T-helper 17 cell (primary cell): Measurements from ENCODE around the gene PRSS16. TPM values are rescaled to one million over a fixed set of nuclear protein-coding genes. Genes with fewer than 3 reads are reported as not detected.

ENCODE experiments used
- ATAC-seq: fragments of 150-1000 bp; cut with Tn5 transposase; 2 replicates; pipeline ENCODE4 v1.10.0; 2021; ENCODE audit warnings: mild to moderate bottlenecking, moderate library complexity
- DNase-seq, 3 donors: peaks; one replicate each; pipeline versions ENCODE4 v3.0.0 to v3.0.0-alpha.2; 2020 to 2021
- H3K9me3 ChIP-seq: one replicate; pipeline ENCODE4 v1.7.0; 2013; ENCODE audit warnings: low read length, mild to moderate bottlenecking; ENCODE audit not compliant: control insufficient read depth, poor library complexity, severe bottlenecking
- H3K27ac Mint-ChIP-seq: one replicate; pipeline ENCODE4 v1.8.0; 2022; ENCODE audit warnings: mild to moderate bottlenecking, moderate library complexity, mixed read lengths
- H3K27me3 Mint-ChIP-seq: one replicate; pipeline ENCODE4 v1.8.0; 2022; ENCODE audit warnings: mixed read lengths
- H3K36me3 Mint-ChIP-seq: one replicate; pipeline ENCODE4 v1.8.0; 2022; ENCODE audit warnings: low read depth, mixed read lengths
- H3K4me1 Mint-ChIP-seq: one replicate; pipeline ENCODE4 v1.8.0; 2022; ENCODE audit warnings: mild to moderate bottlenecking, mixed read lengths
- H3K4me3 Mint-ChIP-seq: one replicate; pipeline ENCODE4 v1.8.0; 2022; ENCODE audit warnings: mild to moderate bottlenecking, moderate library complexity, mixed read lengths
- total RNA-seq, 4 donors: library from RNA in 2 of 4; stranded (reverse) in 2 of 4; gene quantifications; one replicate each; pipeline ENCODE4 v1.2.3 and lab custom pipeline; 2022 to 2026

PRSS16 gene
- total RNA-seq, 2 donors from 2014 or later = 0.80 to 2.0 TPM

GRCh38 chr6:27281105-27281539, 33.6 kb downstream of the PRSS16 start:
- no peak overlapping the region for H3K4me3 Mint-ChIP-seq
- peaks cover 23% of the 10 kb centered on the region for H3K9me3 ChIP-seq

GRCh38 chr6:27281569-27281968, 34.1 kb downstream of the PRSS16 start:
- no peak for ATAC-seq
- H3K9me3 ChIP-seq = peaks cover 23% of the 10 kb centered on the region
- Mint-ChIP-seq H3K27ac (peak overlapping the region; percentile 94), H3K27me3 (peaks cover 68% of the 10 kb centered on the region), H3K4me1 (no peaks in the 10 kb centered on the region), H3K4me3 (no peak overlapping the region), H3K36me3 (peaks cover 2% of the 10 kb centered on the region)
- DNase-seq = no peak

More at GRCh38 chr6:27281105-27281539, 33.6 kb downstream of the PRSS16 start:
- peak overlapping the region; percentile 59 for H3K27ac Mint-ChIP-seq
- no peak for ATAC-seq
- peaks cover 68% of the 10 kb centered on the region for H3K27me3 Mint-ChIP-seq
- no peak for DNase-seq
- H3K36me3 Mint-ChIP-seq = peaks cover 2% of the 10 kb centered on the region
- no peaks in the 10 kb centered on the region for H3K4me1 Mint-ChIP-seq

- no peak for DNase-seq
- H3K27ac Mint-ChIP-seq = peak overlapping the region; percentile 94
- peaks cover 66% of the 10 kb centered on the region for H3K27me3 Mint-ChIP-seq
- H3K4me3 Mint-ChIP-seq = peak overlapping the region; percentile 55
- H3K9me3 ChIP-seq = peaks cover 23% of the 10 kb centered on the region
- no peaks in the 10 kb centered on the region for H3K4me1 Mint-ChIP-seq
- no peak for ATAC-seq
- H3K36me3 Mint-ChIP-seq = peaks cover 2% of the 10 kb centered on the region
These were observed 35.8 kb downstream of the PRSS16 start for GRCh38 chr6:27283279-27283678.

- H3K9me3 ChIP-seq = peaks cover 34% of the 10 kb centered on the region
- H3K36me3 Mint-ChIP-seq = peaks cover 2% of the 10 kb centered on the region
- peak overlapping the region; percentile 3 for H3K4me3 Mint-ChIP-seq
- peaks cover 67% of the 10 kb centered on the region for H3K27me3 Mint-ChIP-seq
- no peaks in the 10 kb centered on the region for H3K4me1 Mint-ChIP-seq
- H3K27ac Mint-ChIP-seq = no peak overlapping the region
- ATAC-seq = no peak
- DNase-seq = no peak
These were observed 38.6 kb downstream of the PRSS16 start for GRCh38 chr6:27286141-27286540.

- DNase-seq (no peak), ATAC-seq (no peak)
- Mint-ChIP-seq H3K4me3 (peak overlapping the region; percentile 39), H3K36me3 (peaks cover 2% of the 10 kb centered on the region), H3K4me1 (no peaks in the 10 kb centered on the region), H3K27me3 (peaks cover 70% of the 10 kb centered on the region), H3K27ac (peak overlapping the region; percentile 25)
- peaks cover 30% of the 10 kb centered on the region for H3K9me3 ChIP-seq
These were observed 40.2 kb downstream of the PRSS16 start for GRCh38 chr6:27287751-27288135.

GRCh38 chr6:27288136-27289044, 40.9 kb downstream of the PRSS16 start:
- Mint-ChIP-seq H3K36me3 (peaks cover 2% of the 10 kb centered on the region), H3K27me3 (peaks cover 69% of the 10 kb centered on the region), H3K27ac (no peak overlapping the region), H3K4me1 (no peaks in the 10 kb centered on the region), H3K4me3 (no peak overlapping the region)
- no peak for ATAC-seq
- H3K9me3 ChIP-seq = peaks cover 23% of the 10 kb centered on the region
- no peak for DNase-seq

- Mint-ChIP-seq H3K27ac (peak overlapping the region; percentile 78), H3K36me3 (peaks cover 2% of the 10 kb centered on the region), H3K27me3 (peaks cover 68% of the 10 kb centered on the region), H3K4me1 (no peaks in the 10 kb centered on the region), H3K4me3 (no peak overlapping the region)
- peaks cover 19% of the 10 kb centered on the region for H3K9me3 ChIP-seq
- no peak for DNase-seq
- ATAC-seq = no peak
These were observed 42.8 kb downstream of the PRSS16 start for GRCh38 chr6:27290065-27290849.

GRCh38 chr6:27290850-27291208, 43.3 kb downstream of the PRSS16 start:
- Mint-ChIP-seq H3K27ac (peak overlapping the region; percentile 78), H3K36me3 (peaks cover 1% of the 10 kb centered on the region), H3K4me1 (no peaks in the 10 kb centered on the region), H3K27me3 (peaks cover 68% of the 10 kb centered on the region), H3K4me3 (no peak overlapping the region)
- no peak for ATAC-seq
- peaks cover 24% of the 10 kb centered on the region for H3K9me3 ChIP-seq
- no peak for DNase-seq

GRCh38 chr6:27293436-27294098, 46.1 kb downstream of the PRSS16 start:
- Mint-ChIP-seq H3K4me3 (peak overlapping the region; percentile 8), H3K4me1 (no peaks in the 10 kb centered on the region), H3K27me3 (peaks cover 60% of the 10 kb centered on the region), H3K36me3 (peaks cover 2% of the 10 kb centered on the region), H3K27ac (peak overlapping the region; percentile 32)
- DNase-seq (no peak), ATAC-seq (no peak)
- peaks cover 29% of the 10 kb centered on the region for H3K9me3 ChIP-seq

- peaks cover 2% of the 10 kb centered on the region for H3K36me3 Mint-ChIP-seq
- H3K4me3 Mint-ChIP-seq = no peak overlapping the region
- H3K27ac Mint-ChIP-seq = peak overlapping the region; percentile 32
These were observed 46.9 kb downstream of the PRSS16 start for GRCh38 chr6:27294409-27294808.

GRCh38 chr6:27295301-27296079, 48.0 kb downstream of the PRSS16 start:
- H3K9me3 ChIP-seq = peaks cover 19% of the 10 kb centered on the region
- peak overlapping the region; percentile 27 for H3K27ac Mint-ChIP-seq
- DNase-seq = no peak
- H3K4me3 Mint-ChIP-seq = peak overlapping the region; percentile 13
- peaks cover 54% of the 10 kb centered on the region for H3K27me3 Mint-ChIP-seq
- H3K36me3 Mint-ChIP-seq = peaks cover 2% of the 10 kb centered on the region
- ATAC-seq = no peak
- no peaks in the 10 kb centered on the region for H3K4me1 Mint-ChIP-seq

More at GRCh38 chr6:27294409-27294808, 46.9 kb downstream of the PRSS16 start:
- H3K27me3 Mint-ChIP-seq = peaks cover 57% of the 10 kb centered on the region
- ATAC-seq = no peak
- no peaks in the 10 kb centered on the region for H3K4me1 Mint-ChIP-seq
- peaks cover 24% of the 10 kb centered on the region for H3K9me3 ChIP-seq
- no peak for DNase-seq

GRCh38 chr6:27296106-27296783, 48.7 kb downstream of the PRSS16 start:
- ATAC-seq (no peak), DNase-seq (no peak)
- peaks cover 5% of the 10 kb centered on the region for H3K36me3 Mint-ChIP-seq
- no peaks in the 10 kb centered on the region for H3K4me1 Mint-ChIP-seq
- H3K9me3 ChIP-seq = peaks cover 20% of the 10 kb centered on the region
- no peak overlapping the region for H3K4me3 Mint-ChIP-seq
- H3K27ac Mint-ChIP-seq = peak overlapping the region; percentile 27
- H3K27me3 Mint-ChIP-seq = peaks cover 52% of the 10 kb centered on the region
